ENCODE measurements around the gene HUNK. TPM values are rescaled to one million over a fixed set of nuclear protein-coding genes. Genes with fewer than 3 reads are reported as not detected.

Gene HUNK
- total RNA-seq, 1 donor from 2014 or later, result 2.0 TPM

GRCh38 chr21:31838586-31839355, 34.0 kb upstream of the HUNK start:
- no peak for TF ChIP-seq CTCF (IDR thresholded peaks at IDR 0.05)
- Histone ChIP-seq H3K36me3 (no peaks in the 10 kb centered on the region), H3K27ac (no peak overlapping the region), H3K4me1 (no peaks in the 10 kb centered on the region), H3K9me3 (no peaks in the 10 kb centered on the region), H3K4me3 (no peak overlapping the region), H3K27me3 (peaks cover 4% of the 10 kb centered on the region)
- ATAC-seq, result no peak
- DNase-seq, result no peak
- intact Hi-C loops (cut with DNase I), result no loop called here

- peaks cover 4% of the 10 kb centered on the region for H3K27me3 ChIP-seq
- no peak for TF ChIP-seq CTCF (IDR thresholded peaks at IDR 0.05)
- no peaks in the 10 kb centered on the region for H3K4me1 ChIP-seq
- no peaks in the 10 kb centered on the region for H3K36me3 ChIP-seq
- H3K4me3 ChIP-seq, result no peak overlapping the region
- intact Hi-C loops (cut with DNase I), result no loop called here
- H3K9me3 ChIP-seq, result no peaks in the 10 kb centered on the region
- H3K27ac ChIP-seq, result no peak overlapping the region
- DNase-seq, result no peak
- no peak for ATAC-seq
Observed at GRCh38 chr21:31844206-31844605, 28.6 kb upstream of the HUNK start.

GRCh38 chr21:31845151-31845729, 27.6 kb upstream of the HUNK start:
- H3K9me3 ChIP-seq, result no peaks in the 10 kb centered on the region
- H3K27me3 ChIP-seq, result peaks cover 4% of the 10 kb centered on the region
- DNase-seq, result no peak
- no peak for ATAC-seq
- intact Hi-C loops (cut with DNase I), result no loop called here
- H3K4me1 ChIP-seq, result no peaks in the 10 kb centered on the region
- H3K4me3 ChIP-seq, result no peak overlapping the region
- no peak overlapping the region for H3K27ac ChIP-seq
- H3K36me3 ChIP-seq, result no peaks in the 10 kb centered on the region
- TF ChIP-seq CTCF (IDR thresholded peaks at IDR 0.05), result no peak

- ATAC-seq (no peak), DNase-seq (no peak)
- Histone ChIP-seq H3K9me3 (no peaks in the 10 kb centered on the region), H3K27ac (no peak overlapping the region), H3K4me3 (no peak overlapping the region), H3K4me1 (no peaks in the 10 kb centered on the region), H3K36me3 (no peaks in the 10 kb centered on the region), H3K27me3 (no peaks in the 10 kb centered on the region)
- intact Hi-C loops (cut with DNase I), result no loop called here
- TF ChIP-seq CTCF (IDR thresholded peaks at IDR 0.05), result no peak
Observed at GRCh38 chr21:31846690-31847089, 26.1 kb upstream of the HUNK start.

- no peaks in the 10 kb centered on the region for H3K27me3 ChIP-seq
- no peak for TF ChIP-seq CTCF (IDR thresholded peaks at IDR 0.05)
- no peak overlapping the region for H3K4me3 ChIP-seq
- H3K4me1 ChIP-seq, result no peaks in the 10 kb centered on the region
- intact Hi-C loops (cut with DNase I), result no loop called here
- no peak overlapping the region for H3K27ac ChIP-seq
- DNase-seq (no peak), ATAC-seq (no peak)
- H3K36me3 ChIP-seq, result no peaks in the 10 kb centered on the region
- no peaks in the 10 kb centered on the region for H3K9me3 ChIP-seq
Observed at GRCh38 chr21:31847761-31848160, 25.1 kb upstream of the HUNK start.
